IMR-90 (cell line): ENCODE data around the gene OST4. TPM values are rescaled to one million over a fixed set of nuclear protein-coding genes. Genes with fewer than 3 reads are reported as not detected.

Source experiments
- CHD1 ChIP-seq: IDR thresholded peaks from 2 replicates; pipeline ENCODE4 v1.6.1; 2012; ENCODE audit warnings: low read depth, low read length, improper control_type of control experiment
- MXI1 ChIP-seq: IDR thresholded peaks from 2 replicates; pipeline ENCODE4 v1.6.1; 2012; ENCODE audit warnings: low read depth, mild to moderate bottlenecking, low read length, moderate library complexity, borderline replicate concordance
- NFE2L2 ChIP-seq: fragments of 150-350 bp; IDR thresholded peaks from 2 replicates; pipeline ENCODE4 v1.6.1; 2016; ENCODE audit warnings: low read depth, mild to moderate bottlenecking, low read length
- polyA plus RNA-seq, 3 experiments: library from polyadenylated mRNA; depleted of rRNA; stranded (reverse); fragments of >200 nt; gene quantifications; 2 replicates each; pipeline ENCODE4 v1.2.3, GENCODE V29; 2012; ENCODE audit warnings: low replicate concordance in 1 of 3
- total RNA-seq: library from RNA; depleted of rRNA; stranded (reverse); fragments of >200 nt; gene quantifications from 2 replicates; pipeline ENCODE4 v1.2.3, GENCODE V29; 2012

Gene OST4
- total and polyA plus RNA-seq, 2 of the 4 experiments (the other 2 are of a cell fraction), result 386 to 806 TPM

GRCh38 chr2:27050281-27050995 lies 21.0 kb downstream of the OST4 start (continued):
- TF ChIP-seq NFE2L2 (0 out of 2 replicates have a peak, but pooled peaks have one; percentile 33), MXI1 (no peak), CHD1 (peak; percentile 59; the same call in 1 of the 2 replicates)
